Loucy (cell line): ENCODE results near the gene TMCO6.
A peak's percentile ranks its signal among the peaks of the same experiment; 100 is the strongest.

Experiments
- H2AFZ ChIP-seq: fragments of 200-600 bp; sonication (generic); 2 replicates; pipeline ENCODE4 v1.6.0; 2016; ENCODE audit warnings: antibody characterized with exemption, mild to moderate bottlenecking, low read length, moderate library complexity
- H3F3A ChIP-seq: fragments of 200-600 bp; 2 replicates; pipeline ENCODE4 v1.6.0; 2016; ENCODE audit warnings: antibody characterized with exemption, low read depth, mild to moderate bottlenecking
- H3K27me3 ChIP-seq: fragments of 200-600 bp; sonication (generic); 2 replicates; pipeline ENCODE4 v1.6.1; 2014; ENCODE audit warnings: low read length, mild to moderate bottlenecking; ENCODE audit not compliant: insufficient read depth, poor library complexity, severe bottlenecking
- H3K36me3 ChIP-seq: fragments of 200-600 bp; sonication (generic); 2 replicates; pipeline ENCODE4 v1.6.1; 2016; ENCODE audit warnings: low read length; ENCODE audit not compliant: insufficient read depth
- H3K4me1 ChIP-seq: fragments of 200-600 bp; sonication (generic); 2 replicates; pipeline ENCODE4 v1.5.1; 2014; ENCODE audit warnings: low read length, mild to moderate bottlenecking; ENCODE audit not compliant: insufficient read depth, poor library complexity, severe bottlenecking
- H3K4me2 ChIP-seq: fragments of 200-600 bp; sonication (generic); 2 replicates; pipeline ENCODE4 v1.6.0; 2014; ENCODE audit warnings: antibody characterized with exemption, low read length, low read depth, mild to moderate bottlenecking; ENCODE audit not compliant: poor library complexity, severe bottlenecking
- H3K4me3 ChIP-seq: fragments of 200-600 bp; sonication (generic); 2 replicates; pipeline ENCODE4 v1.5.1; 2014; ENCODE audit warnings: low read length, mild to moderate bottlenecking, mixed read lengths; ENCODE audit not compliant: poor library complexity, severe bottlenecking
- H3K79me2 ChIP-seq: fragments of 200-600 bp; sonication (generic); 2 replicates; pipeline ENCODE4 v1.6.1; 2014; ENCODE audit warnings: low read length; ENCODE audit not compliant: insufficient read depth
- H3K9ac ChIP-seq: fragments of 200-600 bp; sonication (generic); 2 replicates; pipeline ENCODE4 v1.6.0; 2014; ENCODE audit warnings: mild to moderate bottlenecking, low read depth, low read length, moderate library complexity; ENCODE audit not compliant: poor library complexity, severe bottlenecking
- H3K9me2 ChIP-seq: fragments of 200-600 bp; sonication (generic); replicated peaks from 2 replicates; pipeline ENCODE4 v1.6.1; 2016; ENCODE audit warnings: low read depth, low read length, mixed read lengths
- H3K9me3 ChIP-seq: fragments of 200-600 bp; sonication (generic); 2 replicates; pipeline ENCODE4 v1.6.1; 2014; ENCODE audit warnings: mild to moderate bottlenecking, antibody characterized with exemption, low read length, low read depth; ENCODE audit not compliant: insufficient read depth
- H4K20me1 ChIP-seq: fragments of 200-600 bp; sonication (generic); 2 replicates; pipeline ENCODE4 v1.6.0; 2014; ENCODE audit warnings: antibody characterized with exemption, low read length, mild to moderate bottlenecking; ENCODE audit not compliant: insufficient read depth, poor library complexity, severe bottlenecking
- CTCF ChIP-seq: fragments of 200-600 bp; sonication (generic); conservative IDR thresholded peaks from 2 replicates; pipeline ENCODE4 v1.5.1; 2014; ENCODE audit warnings: mild to moderate bottlenecking, antibody characterized with exemption, low read length
- EZH2phosphoT487 ChIP-seq: fragments of 200-600 bp; IDR thresholded peaks from 2 replicates; pipeline ENCODE4 v1.6.1; 2018; ENCODE audit warnings: antibody characterized with exemption, mild to moderate bottlenecking, moderate library complexity, borderline replicate concordance

The TMCO6 gene

GRCh38 chr5:140678993-140679392 is 39.7 kb downstream of the TMCO6 start:
- Histone ChIP-seq H3K9me3 (no peaks in the 10 kb centered on the region), H3K4me3 (no peak overlapping the region), H3F3A (no peaks in the 10 kb centered on the region), H3K36me3 (peaks cover 56% of the 10 kb centered on the region), H3K9ac (no peak overlapping the region), H2AFZ (no peak overlapping the region), H3K9me2 (no peaks in the 10 kb centered on the region), H3K79me2 (no peaks in the 10 kb centered on the region), H3K4me1 (no peaks in the 10 kb centered on the region), H4K20me1 (no peaks in the 10 kb centered on the region), H3K4me2 (no peak overlapping the region), H3K27me3 (no peaks in the 10 kb centered on the region)
- no peak for TF ChIP-seq EZH2phosphoT487
- TF ChIP-seq CTCF = no peak

- H3K4me2 ChIP-seq = peak overlapping the region; percentile 86
- no peaks in the 10 kb centered on the region for H3K27me3 ChIP-seq
- no peaks in the 10 kb centered on the region for H3F3A ChIP-seq
- peaks cover 7% of the 10 kb centered on the region; the same call in 1 of the 2 replicates for H3K36me3 ChIP-seq
- peaks cover 13% of the 10 kb centered on the region for H4K20me1 ChIP-seq
- peaks cover 57% of the 10 kb centered on the region for H3K79me2 ChIP-seq
- no peaks in the 10 kb centered on the region for H3K9me3 ChIP-seq
- peak overlapping the region; percentile 84 for H3K4me3 ChIP-seq
- H3K9ac ChIP-seq = peak overlapping the region; percentile 85
- TF ChIP-seq EZH2phosphoT487 (no peak), CTCF (no peak)
- no peaks in the 10 kb centered on the region for H3K9me2 ChIP-seq
- H3K4me1 ChIP-seq = peaks cover 13% of the 10 kb centered on the region
- H2AFZ ChIP-seq = peak overlapping the region; percentile 92
These were observed 51.2 kb downstream of the TMCO6 start for GRCh38 chr5:140690376-140690932.

GRCh38 chr5:140690941-140691924 is 52.0 kb downstream of the TMCO6 start, which contains the start of the genes HARS1 and HARS2:
Gene HARS1 (minus strand): TSS chr5:140691370. CDS start chr5:140691304, 66 bp downstream.
Gene HARS2 (plus strand): TSS chr5:140691455. CDS start chr5:140691649, 194 bp downstream.
- H3K27me3 ChIP-seq = no peaks in the 10 kb centered on the region
- H3K79me2 ChIP-seq = peaks cover 57% of the 10 kb centered on the region
- H3K36me3 ChIP-seq = peaks cover 15% of the 10 kb centered on the region; the same call in 1 of the 2 replicates
- TF ChIP-seq CTCF = no peak
- TF ChIP-seq EZH2phosphoT487 = no peak
- H3K4me1 ChIP-seq = peaks cover 13% of the 10 kb centered on the region
- H3K9ac ChIP-seq = peak within 1 kb of the TSS; percentile 85
- H3K9me2 ChIP-seq = no peaks in the 10 kb centered on the region
- H3K9me3 ChIP-seq = no peaks in the 10 kb centered on the region
- H2AFZ ChIP-seq = peak within 1 kb of the TSS; percentile 92
- H3F3A ChIP-seq = no peaks in the 10 kb centered on the region
- H4K20me1 ChIP-seq = peaks cover 13% of the 10 kb centered on the region
- H3K4me2 ChIP-seq = peak within 1 kb of the TSS; percentile 86
- H3K4me3 ChIP-seq = peak within 1 kb of the TSS; percentile 84
